Measurements from ENCODE around the gene SAMD9.
"Not testable (repeated sequence)": the region's sequence is repeated elsewhere in the genome, so short reads cannot be mapped to it uniquely, and the experiment has no call there.

SAMD9 gene

DNA sequence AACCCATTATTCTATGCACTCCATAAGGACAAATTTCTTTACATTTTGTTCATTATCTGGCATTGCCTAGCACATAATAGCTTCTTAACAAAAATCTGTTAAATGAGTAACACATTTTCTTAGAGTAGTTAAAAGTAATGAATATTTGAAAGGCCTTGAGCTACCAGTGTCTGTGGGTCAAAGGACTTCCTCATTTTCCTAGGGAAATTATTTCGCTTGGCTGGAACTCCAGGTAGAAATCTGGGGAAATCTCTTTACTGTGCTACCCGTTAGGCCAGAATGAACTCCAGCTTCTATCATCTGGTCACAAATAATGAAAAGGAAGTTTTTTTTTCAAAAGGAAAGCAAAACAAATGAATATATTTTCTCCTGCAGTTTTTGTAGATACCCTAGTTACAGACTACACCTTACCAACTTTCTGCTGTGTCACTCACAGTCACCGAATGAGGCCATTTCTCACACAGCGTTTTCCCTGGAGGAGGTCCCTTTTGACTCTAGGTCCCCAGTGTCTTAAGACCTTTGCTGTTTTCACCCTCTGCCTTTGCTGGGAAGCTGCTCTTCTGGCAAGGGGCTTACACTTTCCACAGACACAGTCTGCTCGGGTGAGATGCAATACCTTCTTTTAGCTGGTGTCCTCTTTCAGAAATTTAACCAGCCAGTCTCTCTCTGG is 28.8 kb upstream of the SAMD9 start:
- Histone ChIP-seq H3K9ac (ENCODE audit: low read length in 2 of 2) (peak overlapping the region in 1 of 2 donors; percentile 29), H3K36me3 (ENCODE audit: control insufficient read depth in 2 of 2, insufficient read depth in 2 of 2, low read length in 2 of 2) (peaks cover 0 to 4% of the 10 kb centered on the region in 2 donors), H3K27ac (ENCODE audit: low read length) (no peak overlapping the region), H3K4me3 (ENCODE audit: low read length in 2 of 2) (peak overlapping the region; percentile 71 to 76), H3K9me3 (ENCODE audit: control insufficient read depth in 2 of 2, low read length in 2 of 2) (no peaks in the 10 kb centered on the region), H3K27me3 (ENCODE audit: control insufficient read depth in 1 of 2, insufficient read depth in 2 of 2, low read length in 2 of 2) (no peaks in the 10 kb centered on the region), H3K4me1 (ENCODE audit: control insufficient read depth, insufficient read depth, low read length) (peaks cover 4% of the 10 kb centered on the region)

DNA sequence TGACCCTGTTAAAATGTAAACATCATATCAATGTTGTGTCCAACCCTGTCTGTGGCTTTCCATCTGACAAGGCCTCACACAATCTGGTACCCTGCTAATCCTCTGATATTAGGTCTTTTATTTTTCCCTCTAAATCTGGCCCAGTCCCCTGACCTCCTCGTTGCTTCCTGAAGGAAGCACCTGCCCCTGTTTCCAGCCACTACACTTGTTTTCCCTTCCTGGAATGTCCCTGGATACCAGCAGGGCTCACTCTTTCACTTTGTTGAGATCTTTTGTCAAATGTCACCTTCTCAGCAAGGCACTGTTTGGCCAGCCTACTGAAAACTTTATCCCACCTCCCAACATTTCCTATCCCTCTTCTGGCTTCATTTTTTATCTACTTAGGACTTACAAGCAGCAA is 28.3 kb upstream of the SAMD9 start:
- Histone ChIP-seq H3K9me3 (ENCODE audit: control insufficient read depth in 2 of 2, low read length in 2 of 2) (no peaks in the 10 kb centered on the region), H3K4me3 (ENCODE audit: low read length in 2 of 2) (no peak overlapping the region), H3K9ac (ENCODE audit: low read length in 2 of 2) (no peak overlapping the region), H3K4me1 (ENCODE audit: control insufficient read depth, insufficient read depth, low read length) (peaks cover 4% of the 10 kb centered on the region), H3K27me3 (ENCODE audit: control insufficient read depth in 1 of 2, insufficient read depth in 2 of 2, low read length in 2 of 2) (no peaks in the 10 kb centered on the region), H3K27ac (ENCODE audit: low read length) (no peak overlapping the region), H3K36me3 (ENCODE audit: control insufficient read depth in 2 of 2, insufficient read depth in 2 of 2, low read length in 2 of 2) (peaks cover 3 to 4% of the 10 kb centered on the region in 2 donors)

DNA sequence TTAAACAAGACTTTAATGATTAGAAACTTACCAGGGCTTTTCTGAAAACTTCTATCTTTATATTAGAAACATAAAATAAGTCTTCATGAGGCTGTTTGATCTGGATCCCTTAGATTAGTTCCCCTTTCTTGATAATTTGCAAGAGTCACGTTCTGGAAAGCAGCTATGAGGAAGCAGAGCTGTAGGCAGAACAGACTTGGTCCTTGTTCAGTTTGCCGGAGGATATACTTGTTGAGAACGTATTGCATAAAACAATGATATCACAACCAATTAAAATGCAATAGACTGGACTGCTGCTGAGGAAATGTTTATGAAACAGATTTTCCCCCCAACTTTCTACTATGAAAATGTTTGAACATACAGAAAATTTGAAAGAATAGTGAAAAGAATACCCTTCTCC is 27.6 kb upstream of the SAMD9 start:
- H3K4me3 ChIP-seq (ENCODE audit: low read length in 2 of 2) = no peak overlapping the region
- H3K9me3 ChIP-seq (ENCODE audit: control insufficient read depth in 2 of 2, low read length in 2 of 2) = peaks cover 0 to 2% of the 10 kb centered on the region in 2 donors
- peaks cover 4% of the 10 kb centered on the region for H3K4me1 ChIP-seq (ENCODE audit: control insufficient read depth, insufficient read depth, low read length)
- peaks cover 3 to 5% of the 10 kb centered on the region in 2 donors for H3K36me3 ChIP-seq (ENCODE audit: control insufficient read depth in 2 of 2, insufficient read depth in 2 of 2, low read length in 2 of 2)
- no peaks in the 10 kb centered on the region for H3K27me3 ChIP-seq (ENCODE audit: control insufficient read depth in 1 of 2, insufficient read depth in 2 of 2, low read length in 2 of 2)
- H3K27ac ChIP-seq (ENCODE audit: low read length) = no peak overlapping the region
- no peak overlapping the region for H3K9ac ChIP-seq (ENCODE audit: low read length in 2 of 2)

DNA sequence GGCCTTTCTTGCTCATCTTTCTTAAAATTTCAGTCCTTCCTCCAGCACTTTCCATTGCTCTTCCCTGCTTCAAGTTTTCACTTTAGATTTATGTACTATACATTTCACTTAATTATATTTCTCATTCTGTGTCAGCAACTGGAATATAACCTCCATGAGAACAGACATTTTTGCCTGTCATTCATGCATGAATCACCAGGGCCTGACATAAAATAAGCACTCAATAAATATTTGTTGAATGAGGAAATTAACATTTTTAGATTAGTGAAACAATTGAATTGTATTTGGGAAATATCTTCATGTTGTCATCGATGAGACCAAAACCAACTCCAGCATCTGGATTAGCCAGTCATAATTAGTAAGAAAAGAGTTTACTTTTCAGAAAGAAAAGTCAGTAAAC is 24.3 kb upstream of the SAMD9 start:
- peaks cover 4% of the 10 kb centered on the region for H3K4me1 ChIP-seq (ENCODE audit: control insufficient read depth, insufficient read depth, low read length)
- H3K27ac ChIP-seq (ENCODE audit: low read length) = no peak overlapping the region
- no peak overlapping the region for H3K4me3 ChIP-seq (ENCODE audit: low read length in 2 of 2)
- H3K9me3 ChIP-seq (ENCODE audit: control insufficient read depth in 2 of 2, low read length in 2 of 2) = peaks cover 0 to 7% of the 10 kb centered on the region in 2 donors
- H3K27me3 ChIP-seq (ENCODE audit: control insufficient read depth in 1 of 2, insufficient read depth in 2 of 2, low read length in 2 of 2) = no peaks in the 10 kb centered on the region
- peaks cover 10 to 13% of the 10 kb centered on the region in 2 donors for H3K36me3 ChIP-seq (ENCODE audit: control insufficient read depth in 2 of 2, insufficient read depth in 2 of 2, low read length in 2 of 2)
- H3K9ac ChIP-seq (ENCODE audit: low read length in 2 of 2) = no peak overlapping the region

DNA sequence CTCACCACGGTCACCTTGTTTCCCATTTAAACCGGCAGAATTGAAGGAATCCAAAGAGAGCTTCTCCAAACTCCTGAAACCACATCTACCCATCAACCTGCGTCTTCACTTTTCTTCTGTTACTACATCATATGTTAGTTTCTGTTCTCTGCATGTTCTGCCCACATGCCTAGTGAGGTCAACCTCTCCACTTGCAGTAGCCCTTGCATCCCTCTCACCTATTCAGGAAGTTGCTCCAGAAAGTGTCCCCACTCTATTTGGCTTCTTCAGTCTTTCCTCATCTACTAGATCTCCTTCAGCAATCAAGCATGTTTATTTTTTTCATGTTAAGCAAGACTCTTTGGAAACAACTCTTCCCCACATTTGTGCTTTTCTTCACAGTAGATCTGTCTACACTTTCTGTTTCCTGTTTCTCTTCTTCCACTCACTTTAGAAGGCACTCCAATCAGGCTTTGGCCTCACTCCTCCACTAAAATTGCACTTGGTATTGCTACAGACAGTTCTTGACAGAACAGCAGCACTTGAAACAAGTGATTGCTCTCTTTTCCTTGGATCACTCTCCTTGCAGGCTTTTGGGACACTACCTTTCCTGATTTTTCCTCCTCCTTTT is 22.9 kb upstream of the SAMD9 start:
- Histone ChIP-seq H3K36me3 (ENCODE audit: control insufficient read depth in 2 of 2, insufficient read depth in 2 of 2, low read length in 2 of 2) (peaks cover 13% of the 10 kb centered on the region in 2 donors), H3K9me3 (ENCODE audit: control insufficient read depth in 2 of 2, low read length in 2 of 2) (peaks cover 0 to 9% of the 10 kb centered on the region in 2 donors), H3K4me1 (ENCODE audit: control insufficient read depth, insufficient read depth, low read length) (no peaks in the 10 kb centered on the region), H3K27me3 (ENCODE audit: control insufficient read depth in 1 of 2, insufficient read depth in 2 of 2, low read length in 2 of 2) (no peaks in the 10 kb centered on the region), H3K9ac (ENCODE audit: low read length in 2 of 2) (no peak overlapping the region), H3K27ac (ENCODE audit: low read length) (no peak overlapping the region), H3K4me3 (ENCODE audit: low read length in 2 of 2) (no peak overlapping the region)

DNA sequence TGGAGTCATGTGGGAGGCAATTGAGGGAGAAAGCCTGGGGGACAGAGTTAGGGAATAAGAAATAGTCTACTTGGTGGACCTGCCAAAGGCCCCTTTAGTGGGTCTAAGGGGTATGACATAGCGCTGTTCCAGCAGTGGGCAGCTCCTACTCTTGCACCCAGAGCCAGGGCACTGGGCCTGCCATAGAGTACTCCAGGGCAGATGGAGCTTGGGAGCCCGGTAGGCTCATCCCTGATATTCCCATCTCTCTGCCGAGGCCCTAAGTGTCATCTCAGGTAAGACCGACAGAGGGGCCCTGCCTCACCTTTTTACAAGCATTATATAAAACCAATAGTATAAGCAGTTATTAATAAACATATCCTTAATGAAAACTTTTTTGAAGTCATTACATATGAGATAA is 20.8 kb upstream of the SAMD9 start:
- H3K9ac ChIP-seq (ENCODE audit: low read length in 2 of 2) = no peak overlapping the region
- H3K4me3 ChIP-seq (ENCODE audit: low read length in 2 of 2) = no peak overlapping the region
- H3K27me3 ChIP-seq (ENCODE audit: control insufficient read depth in 1 of 2, insufficient read depth in 2 of 2, low read length in 2 of 2) = no peaks in the 10 kb centered on the region
- peaks cover 13 to 16% of the 10 kb centered on the region in 2 donors for H3K36me3 ChIP-seq (ENCODE audit: control insufficient read depth in 2 of 2, insufficient read depth in 2 of 2, low read length in 2 of 2)
- no peaks in the 10 kb centered on the region for H3K4me1 ChIP-seq (ENCODE audit: control insufficient read depth, insufficient read depth, low read length)
- peaks cover 4 to 9% of the 10 kb centered on the region in 2 donors for H3K9me3 ChIP-seq (ENCODE audit: control insufficient read depth in 2 of 2, low read length in 2 of 2)
- no peak overlapping the region for H3K27ac ChIP-seq (ENCODE audit: low read length)

DNA sequence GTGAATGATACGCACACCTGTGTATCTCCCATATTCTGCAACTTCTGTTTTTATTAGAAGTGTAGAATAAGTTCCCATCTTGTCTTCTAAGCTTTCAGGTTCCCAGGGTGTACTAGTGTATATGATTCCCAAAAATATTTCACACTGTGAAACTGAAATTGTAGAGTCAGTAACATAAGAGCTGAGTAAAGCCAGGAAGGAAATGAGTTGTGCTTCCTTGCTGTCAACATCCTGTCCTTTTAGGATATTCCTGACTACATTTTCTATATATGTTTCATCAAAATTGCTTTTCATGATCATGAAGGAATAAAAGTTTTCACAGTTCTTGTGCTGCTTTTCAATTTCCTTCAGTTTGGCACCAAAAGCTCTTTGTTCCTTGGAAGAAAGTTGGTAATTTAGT is 15.2 kb upstream of the SAMD9 start:
- Histone ChIP-seq H3K36me3 (ENCODE audit: control insufficient read depth in 2 of 2, insufficient read depth in 2 of 2, low read length in 2 of 2) (peaks cover 3% of the 10 kb centered on the region in 2 donors), H3K4me3 (ENCODE audit: low read length in 2 of 2) (no peak overlapping the region), H3K27me3 (ENCODE audit: control insufficient read depth in 1 of 2, insufficient read depth in 2 of 2, low read length in 2 of 2) (no peaks in the 10 kb centered on the region), H3K9ac (ENCODE audit: low read length in 2 of 2) (no peak overlapping the region), H3K4me1 (ENCODE audit: control insufficient read depth, insufficient read depth, low read length) (no peaks in the 10 kb centered on the region), H3K9me3 (ENCODE audit: control insufficient read depth in 2 of 2, low read length in 2 of 2) (peaks cover 9 to 12% of the 10 kb centered on the region in 2 donors), H3K27ac (ENCODE audit: low read length) (no peak overlapping the region)

DNA sequence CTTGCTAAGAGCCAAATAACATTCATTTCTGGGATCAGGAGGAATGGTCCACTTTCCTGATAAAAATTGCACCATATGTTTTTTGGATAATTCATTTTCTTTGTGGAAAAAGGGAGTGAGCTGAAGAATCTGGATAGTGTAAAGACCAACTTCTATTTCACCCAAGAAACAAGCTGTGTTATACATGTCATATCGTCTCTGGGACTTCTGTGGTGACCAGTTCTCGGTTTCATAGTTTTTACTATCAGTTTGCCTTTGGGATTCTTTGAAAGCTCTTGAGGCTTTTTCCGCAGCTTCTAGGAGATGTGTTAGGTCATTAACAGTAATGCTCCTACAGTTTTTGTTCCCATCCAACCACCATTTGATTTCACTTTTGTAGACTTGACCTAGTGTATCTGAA is 14.4 kb upstream of the SAMD9 start:
- Histone ChIP-seq H3K9me3 (ENCODE audit: control insufficient read depth in 2 of 2, low read length in 2 of 2) (peaks cover 8 to 9% of the 10 kb centered on the region in 2 donors), H3K27me3 (ENCODE audit: control insufficient read depth in 1 of 2, insufficient read depth in 2 of 2, low read length in 2 of 2) (no peaks in the 10 kb centered on the region), H3K4me1 (ENCODE audit: control insufficient read depth, insufficient read depth, low read length) (no peaks in the 10 kb centered on the region), H3K4me3 (ENCODE audit: low read length in 2 of 2) (no peak overlapping the region), H3K36me3 (ENCODE audit: control insufficient read depth in 2 of 2, insufficient read depth in 2 of 2, low read length in 2 of 2) (peaks cover 3% of the 10 kb centered on the region in 2 donors), H3K9ac (ENCODE audit: low read length in 2 of 2) (no peak overlapping the region), H3K27ac (ENCODE audit: low read length) (no peak overlapping the region)

DNA sequence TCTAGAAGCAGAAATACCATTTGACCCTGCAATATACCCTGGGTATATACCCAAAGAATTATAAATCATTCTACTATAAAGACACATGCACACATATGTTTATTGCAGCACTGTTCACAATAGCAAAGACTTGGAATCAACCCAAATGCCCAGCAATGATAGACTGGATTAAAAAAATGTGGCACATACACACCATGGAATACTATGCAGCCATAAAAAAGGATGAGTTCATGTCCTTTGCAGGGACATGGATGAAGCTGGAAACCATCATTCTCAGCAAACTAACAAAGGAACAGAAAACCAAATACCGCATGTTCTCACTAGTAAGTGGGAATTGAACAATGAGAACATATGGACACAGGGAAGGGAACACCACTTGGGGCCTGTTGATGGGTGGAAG is 9.2 kb upstream of the SAMD9 start:
- not testable (repeated sequence) for H3K4me3 ChIP-seq (ENCODE audit: low read length in 2 of 2); H3K36me3 ChIP-seq (ENCODE audit: control insufficient read depth in 2 of 2, insufficient read depth in 2 of 2, low read length in 2 of 2); H3K9me3 ChIP-seq (ENCODE audit: control insufficient read depth in 2 of 2, low read length in 2 of 2); H3K4me1 ChIP-seq (ENCODE audit: control insufficient read depth, insufficient read depth, low read length); H3K9ac ChIP-seq (ENCODE audit: low read length in 2 of 2); H3K27ac ChIP-seq (ENCODE audit: low read length); H3K27me3 ChIP-seq (ENCODE audit: control insufficient read depth in 1 of 2, insufficient read depth in 2 of 2, low read length in 2 of 2)

DNA sequence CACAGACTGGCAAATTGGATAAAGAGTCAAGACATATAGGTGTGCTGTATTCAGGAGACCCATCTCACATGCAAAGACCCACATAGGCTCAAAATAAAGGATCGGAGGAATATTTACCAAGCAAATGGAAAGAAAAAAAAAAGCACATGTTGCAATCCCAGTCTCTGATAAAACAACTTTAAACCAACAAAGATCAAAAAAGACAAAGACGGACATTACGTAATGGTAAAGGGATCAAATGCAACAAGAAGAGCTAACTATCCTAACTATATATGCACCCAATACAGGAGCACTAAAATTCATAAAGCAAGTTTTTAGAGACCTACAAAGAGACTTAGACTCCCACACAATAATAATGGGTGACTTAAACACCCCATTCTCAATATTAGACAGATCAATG is 5.8 kb upstream of the SAMD9 start:
- H3K9ac ChIP-seq (ENCODE audit: low read length in 2 of 2); H3K27me3 ChIP-seq (ENCODE audit: control insufficient read depth in 1 of 2, insufficient read depth in 2 of 2, low read length in 2 of 2); H3K4me1 ChIP-seq (ENCODE audit: control insufficient read depth, insufficient read depth, low read length); H3K9me3 ChIP-seq (ENCODE audit: control insufficient read depth in 2 of 2, low read length in 2 of 2); H3K4me3 ChIP-seq (ENCODE audit: low read length in 2 of 2); H3K27ac ChIP-seq (ENCODE audit: low read length); H3K36me3 ChIP-seq (ENCODE audit: control insufficient read depth in 2 of 2, insufficient read depth in 2 of 2, low read length in 2 of 2): not testable (repeated sequence)

All from stomach smooth muscle (tissue), 2 donors.